GM18951 (cell line): ENCODE measurements around the gene SEPTIN11.
"Not testable (repeated sequence)": the region's sequence is repeated elsewhere in the genome, so short reads cannot be mapped to it uniquely, and the experiment has no call there.

Experiments
- POLR2A ChIP-seq: IDR thresholded peaks from 4 replicates; pipeline ENCODE4 v1.6.1; 2011; ENCODE audit warnings: mild to moderate bottlenecking; ENCODE audit not compliant: insufficient read length, insufficient read depth; ENCODE audit errors: extremely low read depth
- in situ Hi-C: fragments of 300-500 bp; cut with MboI; formaldehyde crosslinking; loops from one replicate; pipeline ENCODE4 v1.12.0; 2022; ENCODE audit warnings: low sequenced_read_pairs, mixed read lengths, inconsistent platforms; ENCODE audit not compliant: unreplicated experiment

The SEPTIN11 gene

DNA sequence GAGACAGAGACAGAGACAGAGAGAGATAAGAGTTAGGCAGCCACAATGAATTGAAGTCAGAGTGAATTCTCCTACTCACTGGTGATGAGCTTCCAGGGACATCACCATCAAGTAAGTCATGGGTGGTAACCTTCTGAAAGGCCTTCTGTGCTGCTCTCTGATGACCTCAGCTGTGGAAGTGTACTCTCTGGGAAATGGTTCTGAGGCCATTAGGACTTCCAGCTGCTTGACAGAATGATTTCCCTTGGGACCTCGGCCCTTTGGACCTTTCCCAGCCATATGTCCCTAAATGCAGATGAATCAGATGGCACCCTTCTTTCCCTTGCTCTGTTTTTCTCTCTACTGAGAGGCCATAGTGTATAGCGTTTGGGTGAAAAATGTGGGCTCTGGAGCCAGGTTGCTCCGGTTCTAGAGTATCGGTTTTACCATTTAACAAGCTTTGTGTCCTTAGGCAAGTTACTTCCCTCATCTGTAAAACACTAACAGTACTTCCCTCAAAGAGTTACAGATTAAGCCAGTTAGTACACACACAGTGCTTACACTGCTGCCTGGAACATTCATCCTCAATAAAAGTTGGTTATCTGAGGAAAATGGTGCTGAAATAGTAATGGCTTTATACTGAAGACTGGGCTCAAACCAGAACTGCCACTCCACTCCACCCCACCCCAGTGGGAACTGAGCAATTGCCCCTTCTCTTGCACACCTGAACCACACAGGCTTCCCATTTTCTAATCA, 7.6 kb downstream of the SEPTIN11 start:
- in situ Hi-C loops, result no loop called here
- no peak for TF ChIP-seq POLR2A

DNA sequence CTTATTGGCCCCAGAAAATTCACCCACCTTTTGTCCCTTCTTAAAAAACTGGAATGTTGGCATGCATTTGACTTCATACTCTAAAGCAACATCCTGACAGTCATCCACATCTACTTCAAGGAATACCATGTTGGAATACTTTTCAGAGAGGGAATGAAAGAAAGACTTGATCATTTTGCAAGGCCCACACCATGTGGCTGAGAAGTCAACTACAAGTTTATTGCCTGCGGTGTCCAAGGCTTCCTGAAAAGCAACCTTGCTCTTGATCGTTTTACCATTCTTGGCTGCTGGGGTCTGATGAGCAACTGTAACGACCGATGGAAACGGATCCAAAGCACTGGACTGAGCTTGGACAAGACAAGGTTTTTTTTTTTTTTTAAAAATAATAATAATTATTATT, 9.3 kb downstream of the SEPTIN11 start:
- no peak for TF ChIP-seq POLR2A
- in situ Hi-C loops, result no loop called here

DNA sequence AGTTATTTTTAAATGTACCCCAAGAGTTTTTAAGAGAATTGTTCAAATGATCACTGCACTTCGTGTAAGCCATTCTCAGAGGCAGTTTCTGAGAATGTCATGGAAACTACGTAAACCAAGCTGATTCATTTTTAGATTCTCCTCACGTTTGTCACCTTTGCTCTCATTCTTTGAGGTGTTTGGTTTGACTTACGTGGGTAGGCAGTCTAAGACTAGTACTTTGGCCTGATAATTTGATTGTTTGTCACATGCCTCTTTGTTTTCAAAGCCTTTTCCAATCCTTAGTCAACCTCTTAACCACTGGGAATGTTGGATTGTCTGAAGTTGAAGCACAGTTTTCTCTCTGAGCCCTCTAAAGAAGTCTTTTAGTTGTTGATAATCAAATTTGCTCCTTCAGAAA, 10.5 kb downstream of the SEPTIN11 start:
- TF ChIP-seq POLR2A, result no peak
- in situ Hi-C loops, result no loop called here

DNA sequence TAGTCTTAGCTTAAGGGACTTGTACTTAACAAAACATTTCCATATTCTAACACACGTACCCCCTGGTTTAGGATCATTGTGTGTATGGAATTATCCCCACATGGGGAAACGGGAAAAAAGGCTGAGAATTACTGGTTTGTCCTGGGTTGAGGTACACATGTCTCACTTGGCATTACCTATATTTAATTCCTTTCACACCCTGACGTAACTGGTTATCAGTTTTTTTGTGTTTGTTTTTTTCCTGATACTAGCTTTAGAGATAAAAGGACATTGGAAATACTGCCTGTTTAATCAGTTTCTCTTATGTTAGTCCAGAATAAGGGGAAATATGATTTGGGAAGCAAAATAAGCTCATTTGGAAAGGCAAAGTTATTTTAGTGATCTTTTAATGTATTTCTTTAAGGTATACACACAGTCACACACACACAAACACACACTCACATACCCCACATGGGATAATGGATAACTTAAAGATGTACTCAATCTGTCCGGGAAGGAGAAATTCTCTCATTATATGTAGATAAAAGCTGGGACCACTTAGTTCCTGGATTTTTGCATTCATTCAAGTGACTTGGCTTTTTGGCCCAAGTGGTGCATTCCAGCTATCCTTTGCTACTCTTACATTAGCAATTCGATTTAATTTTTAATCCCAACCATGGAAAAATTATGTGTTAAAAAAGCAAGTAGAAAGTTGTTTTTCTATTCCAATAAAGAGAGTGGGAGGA, 13.0 kb downstream of the SEPTIN11 start:
- TF ChIP-seq POLR2A, result no peak
- in situ Hi-C loops, result no loop called here

DNA sequence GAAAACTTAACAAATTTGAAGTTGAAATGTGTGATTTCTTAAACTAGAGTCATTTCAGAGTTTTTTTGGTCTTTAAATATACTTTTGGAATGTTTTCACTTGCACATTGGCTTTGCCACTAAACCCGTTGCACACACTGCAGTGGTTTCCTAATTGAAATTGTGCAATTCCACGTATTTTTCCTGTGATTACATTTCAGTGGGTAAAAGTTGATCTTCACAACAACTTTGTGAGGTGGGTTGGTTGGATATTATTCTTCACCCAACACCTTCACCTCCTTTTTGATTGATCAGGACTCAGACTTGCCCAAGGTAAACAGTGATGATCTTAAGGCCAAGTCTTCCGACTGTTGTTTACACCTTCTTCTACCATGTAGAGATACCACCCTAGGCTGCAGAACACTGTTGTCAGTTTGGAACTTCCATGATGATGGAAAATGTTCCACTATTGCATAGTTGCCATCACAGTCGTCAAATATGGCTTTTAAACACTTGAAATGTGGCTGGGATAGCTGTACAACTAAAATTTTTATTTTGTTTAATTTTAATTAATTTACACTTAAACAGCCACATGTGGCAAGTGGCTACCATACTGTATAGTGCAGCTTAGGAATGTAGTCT, 13.7 kb downstream of the SEPTIN11 start:
- in situ Hi-C loops, result no loop called here
- no peak for TF ChIP-seq POLR2A

DNA sequence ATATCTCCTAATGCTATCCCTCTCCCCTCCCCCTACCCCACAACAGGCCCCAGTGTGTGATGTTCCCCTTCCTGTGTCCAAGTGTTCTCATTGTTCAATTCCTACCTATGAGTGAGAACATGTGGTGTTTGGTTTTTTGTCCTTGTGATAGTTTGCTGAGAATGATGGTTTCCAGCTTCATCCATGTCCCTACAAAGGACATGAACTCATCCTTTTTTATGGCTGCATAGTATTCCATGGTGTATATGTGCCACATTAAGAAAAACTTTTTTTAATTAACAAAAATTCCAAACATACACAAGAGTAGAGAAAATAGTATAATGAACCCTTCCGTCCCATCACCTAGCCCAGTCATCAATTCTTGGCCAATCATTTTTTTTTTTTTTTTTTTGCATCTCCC, 14.4 kb downstream of the SEPTIN11 start:
- in situ Hi-C loops, result not testable (repeated sequence)

DNA sequence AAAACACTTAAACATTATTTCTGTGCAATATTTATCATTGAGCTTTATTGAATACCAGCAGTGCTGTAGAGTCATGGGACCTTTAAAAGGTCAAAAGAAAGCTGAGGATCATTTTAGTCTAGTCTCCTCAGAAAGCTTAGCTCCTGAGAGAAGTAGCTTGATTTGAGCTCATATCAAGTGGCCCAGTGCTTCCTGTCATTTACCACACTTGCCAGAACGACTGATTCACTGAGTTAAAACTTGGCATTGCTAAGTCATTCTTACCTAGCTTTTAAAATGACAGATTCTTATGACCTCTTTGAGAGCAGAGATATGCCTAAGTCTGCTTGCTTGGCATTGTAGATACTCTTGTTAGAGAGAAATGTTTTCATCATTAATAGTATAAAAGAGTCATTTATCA, 15.2 kb downstream of the SEPTIN11 start:
- in situ Hi-C loops, result no loop called here
- no peak for TF ChIP-seq POLR2A

DNA sequence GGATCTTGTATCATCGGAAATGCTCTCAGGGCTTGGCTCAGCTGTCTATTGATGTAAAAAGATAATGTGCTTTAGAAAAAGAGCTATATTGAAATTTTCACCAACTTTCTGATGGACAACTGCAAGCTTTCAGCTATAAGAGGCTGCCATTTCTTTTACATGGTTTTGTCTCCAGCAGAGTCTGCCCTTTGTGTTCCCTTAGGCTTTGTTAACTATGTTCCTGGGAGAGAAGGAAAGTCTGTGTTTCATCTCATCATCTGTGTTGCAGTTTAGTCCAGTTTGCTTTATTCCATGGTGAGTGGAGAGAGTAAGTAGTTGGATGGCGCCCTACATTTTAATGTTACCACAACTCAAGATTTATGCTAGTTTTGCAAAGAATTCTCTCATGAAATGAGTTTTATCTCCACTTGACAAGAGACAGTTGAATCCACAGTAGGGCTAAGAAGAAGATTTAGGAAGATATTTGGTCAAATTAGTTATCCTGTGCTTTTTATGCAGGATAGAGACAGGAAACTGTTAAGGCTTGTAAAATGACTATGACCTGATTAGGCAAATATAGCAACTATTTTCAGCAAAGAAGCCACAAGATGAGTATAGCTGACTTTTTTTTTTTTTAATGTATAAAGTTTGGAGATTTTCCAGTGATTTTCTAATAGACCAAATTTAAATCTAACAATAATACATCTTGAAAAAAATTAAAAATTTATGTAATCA, 16.5 kb downstream of the SEPTIN11 start:
- in situ Hi-C loops, result no loop called here
- TF ChIP-seq POLR2A, result no peak

DNA sequence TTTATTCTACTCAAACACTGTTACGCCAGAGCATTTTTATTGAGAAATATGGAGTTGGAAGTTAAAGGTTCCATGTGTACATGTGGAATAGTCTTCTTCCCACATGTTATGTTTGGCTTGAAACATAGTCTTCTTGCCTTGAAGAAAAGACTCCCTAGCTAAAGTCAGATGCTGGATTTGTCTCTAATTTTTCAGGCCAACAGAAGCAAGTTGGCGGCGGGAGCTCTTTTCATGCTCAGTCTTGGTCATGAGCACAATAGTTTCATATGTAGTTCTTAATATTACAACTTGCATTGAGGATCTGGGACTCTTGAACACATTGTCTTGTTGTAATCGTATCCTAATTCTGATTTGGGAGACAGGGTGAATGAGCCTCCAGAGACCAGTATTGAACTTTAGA, 19.4 kb downstream of the SEPTIN11 start:
- TF ChIP-seq POLR2A, result no peak
- in situ Hi-C loops, result no loop called here

DNA sequence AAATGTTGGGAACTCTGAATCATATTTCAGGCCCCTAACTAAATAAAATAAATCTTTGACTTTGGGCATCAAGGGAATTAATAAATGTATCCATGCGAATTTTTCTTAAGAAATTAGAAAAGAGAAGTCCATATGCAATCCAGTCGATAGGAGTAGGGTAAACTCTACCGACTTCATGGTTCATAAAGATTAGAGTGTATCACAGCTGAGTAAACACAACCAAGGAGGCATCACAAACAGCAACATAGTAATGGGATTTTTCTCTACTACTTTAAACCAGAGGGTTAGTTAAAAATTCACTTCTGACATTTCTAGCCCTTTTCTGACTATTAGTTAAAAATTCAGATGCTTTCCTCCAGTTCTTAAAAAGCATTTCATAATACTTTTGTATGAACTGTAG, 19.9 kb downstream of the SEPTIN11 start:
- TF ChIP-seq POLR2A, result no peak
- in situ Hi-C loops, result no loop called here

DNA sequence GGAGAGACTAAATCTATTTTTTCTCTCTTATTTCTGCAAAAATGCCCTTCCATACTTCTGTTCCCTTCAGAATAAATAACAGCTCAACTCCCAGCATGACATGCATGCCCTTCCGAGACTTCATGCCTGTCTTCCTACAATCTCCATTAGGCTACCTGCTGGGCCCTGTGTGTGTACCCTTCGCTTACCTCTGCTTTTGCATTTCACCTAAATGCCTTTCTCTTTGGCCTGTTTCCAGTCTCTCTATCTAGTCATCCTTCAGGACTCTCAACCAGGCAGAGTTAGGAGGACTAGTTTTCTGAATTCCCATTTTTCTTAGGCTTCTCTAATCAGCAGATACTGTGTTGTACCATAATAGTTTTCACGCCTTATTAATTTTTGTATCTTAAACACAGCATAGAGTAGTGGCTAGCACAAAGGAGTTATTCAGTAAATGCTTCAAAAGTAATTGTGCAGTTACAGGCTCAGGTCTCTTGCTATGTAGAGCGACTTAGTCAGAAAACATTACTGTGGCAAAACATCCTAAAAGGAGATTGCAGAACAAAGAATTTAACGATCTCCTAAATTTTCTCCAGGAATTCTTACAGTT, 20.5 kb downstream of the SEPTIN11 start:
- TF ChIP-seq POLR2A, result no peak
- in situ Hi-C loops, result no loop called here

DNA sequence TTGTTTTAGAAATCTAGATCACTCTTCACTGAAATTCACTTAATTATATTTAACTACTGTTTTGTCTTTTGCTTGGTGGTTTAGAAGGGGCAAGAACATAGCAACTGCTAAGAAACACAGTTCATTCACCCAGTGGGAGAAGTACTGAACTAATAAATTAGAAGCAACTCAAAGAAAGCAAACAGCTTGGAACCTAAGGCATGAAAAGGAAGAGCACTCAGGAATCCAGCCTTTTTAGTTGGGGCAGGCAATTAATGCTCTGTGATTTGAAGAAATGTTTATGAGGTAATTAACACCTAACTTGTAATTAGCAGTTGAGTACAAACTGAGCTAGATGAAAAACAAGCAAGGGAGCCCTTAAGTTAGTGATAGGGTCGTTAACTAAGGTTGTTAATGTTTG, 22.8 kb downstream of the SEPTIN11 start:
- in situ Hi-C loops, result no loop called here
- no peak for TF ChIP-seq POLR2A

DNA sequence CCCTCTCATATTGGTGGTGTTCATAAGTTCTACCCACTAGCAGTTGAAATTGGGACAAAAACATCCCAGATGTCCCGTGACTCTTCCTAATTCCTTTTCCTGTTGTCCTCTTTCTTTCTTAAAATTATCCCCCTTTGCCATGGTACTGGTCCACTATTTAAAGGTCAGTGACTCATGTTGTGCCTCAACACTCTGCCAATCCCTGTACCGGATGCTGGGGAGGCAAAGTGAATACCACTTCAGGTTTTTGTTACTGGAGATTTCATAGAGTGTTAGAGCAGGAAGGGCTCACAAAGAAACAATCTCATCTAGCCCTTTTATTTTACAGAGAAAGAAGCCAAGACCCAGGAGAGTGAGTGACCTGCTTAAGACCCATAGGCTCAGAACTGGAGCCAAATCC, 24.6 kb downstream of the SEPTIN11 start:
- TF ChIP-seq POLR2A, result no peak
- in situ Hi-C loops, result no loop called here

DNA sequence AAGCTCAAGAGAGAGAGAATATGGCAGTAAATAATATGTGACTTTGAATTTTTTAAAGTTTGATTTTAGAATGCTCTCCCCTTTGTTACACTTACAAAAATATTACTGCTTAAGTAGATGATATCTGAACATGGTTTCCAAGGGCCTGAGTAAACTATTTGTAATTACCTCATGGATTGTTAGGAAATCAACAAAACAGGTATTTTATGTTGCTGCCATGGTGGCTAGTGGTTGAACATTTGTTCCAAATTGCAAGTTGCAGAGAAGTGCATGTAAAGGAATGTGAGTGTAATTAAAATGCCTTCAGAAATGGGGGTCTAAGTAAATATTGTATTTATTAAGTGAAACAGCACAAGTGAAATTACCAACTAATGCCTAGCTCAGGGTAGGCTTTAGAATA, 27.6 kb downstream of the SEPTIN11 start:
- in situ Hi-C loops, result no loop called here

More for the DNA sequence above, 27.6 kb downstream of the SEPTIN11 start:
- TF ChIP-seq POLR2A, result no peak
